Measurements from ENCODE around the gene SPEG.

SPEG gene

GRCh38 chr2:219517954-219518778, 83.5 kb downstream of the SPEG start:
- no peak for DNase-seq

GRCh38 chr2:219519526-219519916, 84.9 kb downstream of the SPEG start:
- no peak for DNase-seq

- no peak for DNase-seq
These were observed 85.4 kb downstream of the SPEG start for GRCh38 chr2:219520079-219520478.

- no peak for DNase-seq
These were observed 86.6 kb downstream of the SPEG start for GRCh38 chr2:219521066-219521880.

- DNase-seq: no peak
These were observed 87.7 kb downstream of the SPEG start for GRCh38 chr2:219522111-219523030.

- no peak for DNase-seq
These were observed 88.5 kb downstream of the SPEG start for GRCh38 chr2:219523031-219523671.

- no peak for DNase-seq
These were observed 90.2 kb downstream of the SPEG start for GRCh38 chr2:219524817-219525216.

GRCh38 chr2:219525533-219526232, 91.0 kb downstream of the SPEG start:
- no peak for DNase-seq

GRCh38 chr2:219526320-219527075, 91.9 kb downstream of the SPEG start:
- DNase-seq: no peak

- DNase-seq: no peak
These were observed 92.4 kb downstream of the SPEG start for GRCh38 chr2:219527076-219527394.

GRCh38 chr2:219527472-219527871, 92.8 kb downstream of the SPEG start:
- DNase-seq: no peak

GRCh38 chr2:219530048-219530963, 95.7 kb downstream of the SPEG start:
- peak; percentile 86 for DNase-seq

- DNase-seq: no peak
These were observed 97.2 kb downstream of the SPEG start for GRCh38 chr2:219531639-219532377.

- DNase-seq: no peak
These were observed 97.7 kb downstream of the SPEG start for GRCh38 chr2:219532378-219532649.

GRCh38 chr2:219533930-219534661, 99.5 kb downstream of the SPEG start:
- no peak for DNase-seq

GRCh38 chr2:219536425-219536824, 101.8 kb downstream of the SPEG start:
- no peak for DNase-seq

- no peak for DNase-seq
These were observed 102.3 kb downstream of the SPEG start for GRCh38 chr2:219536967-219537366.

- DNase-seq: no peak
These were observed 103.2 kb downstream of the SPEG start for GRCh38 chr2:219537657-219538488.

Measured in stimulated activated CD4-positive, alpha-beta T cell treated with anti-CD3 and anti-CD28 coated beads, Interleukin-1b, Interleukin-23, amount 100 ng/mL, for 48 hours (primary cell).